Epithelial cell of esophagus (primary cell): ENCODE results near the gene BCL6B.
A peak's percentile ranks its signal among the peaks of the same experiment; 100 is the strongest.

ENCODE experiments used
- DNase-seq: peaks from one replicate; pipeline ENCODE4 v3.0.0; 2010; ENCODE audit warnings: low read depth
- H3K4me3 ChIP-seq: 2 replicates; pipeline ENCODE4 v1.5.1; 2011; ENCODE audit warnings: mild to moderate bottlenecking, low read length, control low read depth
- CTCF ChIP-seq: IDR thresholded peaks from 2 replicates; pipeline ENCODE4 v1.5.1; 2011; ENCODE audit warnings: low read depth, mild to moderate bottlenecking, low read length, control low read depth, inconsistent platforms; ENCODE audit not compliant: insufficient read depth; ENCODE audit errors: missing control alignments

The BCL6B gene

DNA sequence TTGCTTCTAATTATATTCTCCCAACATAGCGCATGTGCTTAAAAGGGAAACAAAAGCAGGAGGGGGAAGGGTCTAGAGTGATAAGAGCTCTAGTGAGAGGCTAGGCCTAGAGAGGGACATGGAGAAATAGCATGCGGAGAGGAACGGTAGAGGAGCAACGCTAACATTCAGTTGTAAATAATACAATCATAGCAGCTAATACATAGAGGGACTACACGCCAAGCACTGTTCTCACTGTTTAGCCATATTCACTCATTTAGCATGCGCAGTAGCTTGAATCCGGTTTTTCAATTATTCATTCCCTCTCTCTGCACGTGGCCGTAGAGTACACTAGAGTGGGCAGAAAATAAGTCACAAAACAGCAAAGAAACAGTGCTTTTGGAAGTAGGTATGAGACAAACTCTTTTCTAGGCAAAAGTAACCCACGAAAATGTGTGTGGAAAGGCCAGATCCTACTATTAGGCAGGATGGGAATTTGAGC is 28.7 kb upstream of the BCL6B start:
- no peak for TF ChIP-seq CTCF
- H3K4me3 ChIP-seq = no peak overlapping the region
- DNase-seq = no peak

GRCh38 chr17:6994666-6995256 is 28.1 kb upstream of the BCL6B start:
- DNase-seq = peak; percentile 32
- no peak for TF ChIP-seq CTCF
- peak overlapping the region; percentile 56 for H3K4me3 ChIP-seq

DNA sequence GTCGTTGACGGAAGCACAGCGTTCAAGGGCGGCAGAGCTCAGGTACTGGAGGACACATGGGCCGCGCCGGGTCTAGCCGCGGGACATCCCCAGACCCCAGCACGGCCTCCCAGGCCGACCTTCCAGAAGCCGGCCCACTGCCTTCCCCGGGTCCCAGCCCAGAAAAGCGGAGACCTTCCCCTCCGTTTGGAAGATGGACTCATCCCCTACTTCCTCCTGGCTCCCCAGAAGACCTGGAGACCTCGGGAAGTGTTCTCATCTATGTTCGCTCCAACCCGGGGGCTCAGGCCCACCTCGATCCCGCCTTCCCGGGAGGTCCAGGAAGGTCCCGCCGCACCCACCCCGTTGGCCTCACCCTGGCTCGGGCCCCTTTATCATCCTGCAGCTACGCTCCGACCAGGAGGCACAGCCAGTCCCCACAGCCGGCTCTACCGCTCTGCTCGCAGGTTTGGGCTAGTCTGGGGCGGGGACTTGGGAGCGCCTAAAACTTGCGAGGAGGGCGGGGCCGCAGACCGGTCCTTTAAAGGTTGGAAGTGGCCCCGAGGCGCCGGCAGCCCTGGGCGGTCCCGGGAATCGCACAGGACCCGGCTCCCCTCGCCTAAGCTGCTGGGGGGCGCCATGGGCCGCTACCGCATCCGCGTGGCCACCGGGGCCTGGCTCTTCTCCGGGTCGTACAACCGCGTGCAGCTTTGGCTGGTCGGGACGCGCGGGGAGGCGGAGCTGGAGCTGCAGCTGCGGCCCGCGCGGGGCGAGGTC is 27.2 kb upstream of the BCL6B start, which contains the start of gene ALOX12:
ALOX12 (plus strand) TSS at position 550 of the 756 bp plus-strand sequence; CDS start at position 619, 69 bp downstream.
- no peak for TF ChIP-seq CTCF
- H3K4me3 ChIP-seq = peak within 1 kb of the TSS; percentile 56
- DNase-seq = peak; percentile 76

GRCh38 chr17:6996256-6997011 is 26.4 kb upstream of the BCL6B start:
- TF ChIP-seq CTCF = no peak
- peak overlapping the region; percentile 56 for H3K4me3 ChIP-seq

GRCh38 chr17:6997171-6997570 is 25.7 kb upstream of the BCL6B start:
- no peak for DNase-seq
- no peak overlapping the region for H3K4me3 ChIP-seq
- TF ChIP-seq CTCF = no peak

More at GRCh38 chr17:6996256-6997011, 26.4 kb upstream of the BCL6B start:
- no peak for DNase-seq

DNA sequence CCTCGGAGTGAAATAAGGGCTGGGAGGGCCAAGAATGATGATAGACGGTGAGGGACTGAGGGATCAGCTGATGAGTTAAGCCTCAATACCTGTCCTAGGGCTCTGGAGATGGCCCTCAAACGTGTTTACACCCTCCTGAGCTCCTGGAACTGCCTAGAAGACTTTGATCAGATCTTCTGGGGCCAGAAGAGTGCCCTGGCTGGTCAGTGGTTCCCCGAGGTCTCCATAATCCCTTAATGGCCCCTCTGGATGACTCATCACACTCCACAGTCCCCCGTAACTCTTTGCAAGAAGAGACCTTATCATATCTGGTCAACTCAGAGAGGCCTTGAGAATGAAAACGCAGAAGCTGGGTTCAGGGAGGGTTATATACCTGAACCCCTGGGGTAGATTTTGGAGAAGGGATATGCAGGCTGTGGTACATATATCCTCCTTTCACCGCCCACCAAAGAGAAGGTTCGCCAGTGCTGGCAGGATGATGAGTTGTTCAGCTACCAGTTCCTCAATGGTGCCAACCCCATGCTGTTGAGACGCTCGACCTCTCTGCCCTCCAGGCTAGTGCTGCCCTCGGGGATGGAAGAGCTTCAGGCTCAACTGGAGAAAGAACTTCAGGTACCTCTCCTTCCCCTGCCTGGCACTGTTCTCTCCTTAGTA is 23.9 kb upstream of the BCL6B start:
- no peak overlapping the region for H3K4me3 ChIP-seq
- TF ChIP-seq CTCF = no peak
- no peak for DNase-seq
